CD4-positive, alpha-beta T cell treated with Interleukin-17A for 4 hours (primary cell): ENCODE results near the gene SLC16A13.
"Not testable (repeated sequence)": the region's sequence is repeated elsewhere in the genome, so short reads cannot be mapped to it uniquely, and the experiment has no call there.

Experiments
- DNase-seq: peaks from one replicate; pipeline ENCODE4 v3.0.0-alpha.2; 2020; ENCODE audit warnings: mixed read lengths

SLC16A13 gene

DNA sequence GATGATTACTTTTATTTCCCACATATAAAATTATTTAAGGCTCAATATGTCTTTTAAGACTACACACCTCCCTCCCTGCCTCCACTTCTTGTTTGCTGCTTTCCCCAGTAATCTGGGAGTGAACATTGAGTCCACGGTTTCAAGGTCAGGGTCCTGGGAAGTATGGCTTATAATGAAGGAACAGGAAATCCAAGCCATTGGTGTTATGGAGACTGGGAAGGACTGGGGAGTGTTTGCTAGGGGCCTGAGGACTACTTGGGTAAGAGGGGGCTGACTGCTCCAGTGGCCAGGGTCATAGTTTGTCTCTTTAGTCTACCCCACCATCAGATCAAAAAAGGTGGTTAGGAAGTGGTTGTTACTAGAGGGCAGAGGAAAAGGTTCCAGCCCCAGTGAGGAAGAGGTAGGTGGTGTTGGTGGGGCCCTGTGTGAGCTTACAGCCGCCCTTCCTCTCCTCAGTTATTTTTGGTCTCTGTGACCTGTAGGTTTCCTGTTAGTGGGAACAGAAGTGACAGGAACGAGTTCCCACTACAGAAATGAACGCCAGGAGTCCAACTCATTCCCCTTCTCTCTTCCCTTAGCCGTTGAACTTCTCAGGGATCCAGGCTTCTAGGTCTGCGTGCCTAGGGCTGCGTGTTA lies 742 bp upstream of the SLC16A13 start:
- DNase-seq: peak; percentile 62

DNA sequence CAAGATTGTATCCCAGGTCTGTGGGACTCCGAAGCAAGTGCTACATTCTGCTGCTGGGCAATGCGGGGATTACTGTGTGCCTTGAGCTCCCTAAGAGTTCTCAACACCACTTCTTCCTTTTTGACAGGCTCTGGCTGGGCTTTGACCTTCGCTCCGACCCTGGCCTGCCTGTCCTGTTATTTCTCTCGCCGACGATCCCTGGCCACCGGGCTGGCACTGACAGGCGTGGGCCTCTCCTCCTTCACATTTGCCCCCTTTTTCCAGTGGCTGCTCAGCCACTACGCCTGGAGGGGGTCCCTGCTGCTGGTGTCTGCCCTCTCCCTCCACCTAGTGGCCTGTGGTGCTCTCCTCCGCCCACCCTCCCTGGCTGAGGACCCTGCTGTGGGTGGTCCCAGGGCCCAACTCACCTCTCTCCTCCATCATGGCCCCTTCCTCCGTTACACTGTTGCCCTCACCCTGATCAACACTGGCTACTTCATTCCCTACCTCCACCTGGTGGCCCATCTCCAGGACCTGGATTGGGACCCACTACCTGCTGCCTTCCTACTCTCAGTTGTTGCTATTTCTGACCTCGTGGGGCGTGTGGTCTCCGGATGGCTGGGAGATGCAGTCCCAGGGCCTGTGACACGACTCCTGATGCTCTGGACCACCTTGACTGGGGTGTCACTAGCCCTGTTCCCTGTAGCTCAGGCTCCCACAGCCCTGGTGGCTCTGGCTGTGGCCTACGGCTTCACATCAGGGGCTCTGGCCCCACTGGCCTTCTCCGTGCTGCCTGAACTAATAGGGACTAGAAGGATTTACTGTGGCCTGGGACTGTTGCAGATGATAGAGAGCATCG lies 2.4 kb downstream of the SLC16A13 start:
- DNase-seq: no peak

DNA sequence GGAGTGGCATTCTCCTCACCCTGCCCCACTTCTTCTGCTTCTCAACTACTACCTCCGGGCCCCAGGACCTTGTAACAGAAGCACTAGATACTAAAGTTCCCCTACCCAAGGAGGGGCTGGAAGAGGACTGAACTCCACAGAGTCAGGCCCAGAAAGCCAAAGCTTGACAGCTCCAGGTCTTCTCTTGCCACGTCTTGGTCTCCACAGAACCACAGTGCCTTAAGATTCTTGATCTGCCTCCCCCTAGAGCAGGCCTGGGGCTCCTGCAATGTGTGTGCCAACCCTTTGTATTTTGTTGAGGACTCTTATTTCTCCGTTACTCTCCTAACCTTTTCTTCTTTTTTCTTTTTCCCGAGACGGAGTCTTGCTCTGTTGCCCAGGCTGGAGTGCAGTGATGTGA lies 4.0 kb downstream of the SLC16A13 start:
- DNase-seq: no peak

DNA sequence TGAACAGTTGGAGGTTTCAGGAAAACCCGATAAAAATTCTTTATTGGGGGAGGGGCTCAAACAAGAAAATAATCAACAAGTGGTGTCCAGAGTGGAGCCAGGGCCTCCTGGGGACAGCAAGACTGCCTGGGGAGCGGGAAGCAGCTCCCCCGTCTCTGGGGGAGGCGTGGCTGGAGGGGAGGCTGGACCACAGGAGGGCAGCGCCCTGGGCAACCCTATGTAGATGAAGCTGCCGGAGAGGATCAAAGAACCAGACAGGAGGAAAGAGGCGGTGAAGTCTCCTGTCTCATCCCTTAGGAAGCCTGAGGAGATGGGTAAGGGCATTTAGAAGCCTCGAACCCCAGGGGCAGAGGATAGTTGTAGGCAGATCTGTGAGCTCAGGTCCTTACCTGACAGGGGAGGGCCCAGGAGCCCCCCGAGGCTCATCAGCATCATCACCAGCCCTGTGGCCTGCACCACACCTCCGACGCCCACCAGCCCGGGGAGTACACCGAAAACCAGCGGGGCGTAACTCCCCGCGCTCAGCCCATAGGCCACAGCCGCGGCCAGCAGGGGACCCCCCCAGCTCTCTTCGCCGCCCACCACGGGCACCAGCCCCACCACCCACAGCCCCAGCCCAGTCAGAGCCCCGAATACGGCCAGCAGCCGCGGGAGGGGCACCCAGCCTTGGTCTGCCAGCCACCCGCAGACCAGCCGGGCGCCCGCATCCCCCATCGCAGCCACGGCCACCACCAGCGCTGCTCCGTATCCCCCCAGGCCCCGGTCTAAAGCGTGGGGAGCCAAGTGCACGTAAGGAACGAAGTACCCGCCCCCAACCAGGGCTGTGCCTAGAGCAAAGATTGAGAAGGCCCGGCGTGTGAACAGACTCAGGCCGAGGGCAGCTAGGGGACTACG lies 6.0 kb downstream of the SLC16A13 start:
- no peak for DNase-seq

DNA sequence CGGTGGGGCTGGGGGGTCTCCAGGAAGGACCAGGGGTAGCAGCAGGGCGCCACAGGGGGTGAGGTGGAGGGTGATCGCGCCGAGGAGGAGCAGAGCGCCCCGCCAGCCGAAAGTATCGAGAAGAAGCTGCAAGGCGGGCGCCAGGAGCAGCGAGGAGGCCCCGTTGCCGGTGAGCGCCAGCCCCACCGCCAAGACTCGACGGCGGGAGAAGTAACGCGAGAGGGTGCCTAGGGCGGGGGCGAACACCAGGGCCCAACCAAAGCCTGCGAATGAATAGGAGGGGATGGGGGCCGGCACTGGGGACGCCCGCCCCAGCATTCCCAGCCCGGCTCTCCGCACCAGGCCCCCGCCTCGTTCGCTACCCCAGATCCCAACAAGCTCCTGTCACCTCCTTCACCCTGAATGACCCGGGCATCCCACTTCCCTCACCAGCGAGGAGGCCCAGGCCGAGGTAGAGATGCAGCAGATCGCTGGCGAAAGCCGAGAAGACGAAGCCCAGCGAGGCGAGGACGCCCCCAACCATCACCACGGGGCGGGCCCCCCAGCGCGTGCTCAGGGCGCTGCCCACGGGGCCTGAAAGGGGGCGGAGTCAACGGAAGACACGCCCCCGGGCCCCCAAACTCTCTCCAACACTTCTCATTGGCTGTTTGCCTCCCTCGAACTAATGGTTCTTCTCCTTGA lies 6.8 kb downstream of the SLC16A13 start:
- DNase-seq: peak; percentile 57

DNA sequence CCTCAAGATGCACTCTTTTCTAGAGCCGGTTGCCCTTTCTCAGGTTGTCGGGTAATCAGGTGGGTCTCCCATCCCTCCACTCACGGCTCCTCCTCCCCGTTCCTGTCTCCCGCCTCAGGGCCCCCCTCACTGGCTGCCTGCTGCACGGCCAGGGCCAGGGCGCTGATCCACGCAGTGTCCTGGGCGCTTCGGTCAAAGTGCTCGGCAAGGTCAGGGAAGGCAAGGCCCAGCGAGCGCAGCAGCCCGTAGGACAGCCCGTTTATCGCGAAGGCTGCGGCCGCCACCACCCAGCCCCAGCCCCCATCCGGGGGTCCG lies 7.3 kb downstream of the SLC16A13 start:
- no peak for DNase-seq

DNA sequence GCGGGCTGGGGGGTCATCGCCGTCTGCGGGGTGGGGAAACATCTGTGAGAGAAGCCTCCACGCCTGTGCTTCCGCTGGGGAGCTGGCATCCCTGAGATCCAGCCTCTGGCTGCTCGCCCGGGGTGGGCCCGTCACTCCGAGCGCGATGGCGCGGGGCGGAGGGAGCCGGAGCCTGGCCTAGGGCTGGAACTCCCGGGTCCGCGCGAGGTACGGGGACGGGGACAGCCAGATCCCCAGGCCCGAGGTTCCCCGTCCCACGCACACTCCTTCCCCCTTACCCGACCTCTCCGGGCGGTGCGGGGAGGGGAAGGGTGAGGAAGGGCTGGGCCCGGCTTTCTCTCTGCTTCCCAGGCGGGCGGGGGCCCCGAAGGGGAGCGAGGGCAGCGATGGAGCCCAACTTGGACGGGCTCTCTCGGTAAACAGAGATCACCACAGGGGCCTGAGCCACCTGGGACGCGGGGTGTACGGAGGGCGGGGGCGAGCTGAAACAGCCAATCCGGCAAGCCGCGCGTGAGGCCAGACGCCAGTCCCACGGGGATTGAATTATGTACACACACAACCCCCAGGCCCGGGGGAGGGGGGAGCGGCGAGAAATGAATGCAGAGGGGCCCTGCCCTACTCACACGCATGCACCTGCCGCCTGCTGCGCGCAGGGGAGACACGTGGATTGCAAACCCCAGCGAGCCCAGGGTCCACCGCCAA lies 7.8 kb downstream of the SLC16A13 start, which contains the start of gene SLC16A11:
SLC16A11 (minus strand) TSS at position 596 of the 702 bp plus-strand sequence; CDS start at position 17, 579 bp downstream.
- DNase-seq: peak; percentile 50

DNA sequence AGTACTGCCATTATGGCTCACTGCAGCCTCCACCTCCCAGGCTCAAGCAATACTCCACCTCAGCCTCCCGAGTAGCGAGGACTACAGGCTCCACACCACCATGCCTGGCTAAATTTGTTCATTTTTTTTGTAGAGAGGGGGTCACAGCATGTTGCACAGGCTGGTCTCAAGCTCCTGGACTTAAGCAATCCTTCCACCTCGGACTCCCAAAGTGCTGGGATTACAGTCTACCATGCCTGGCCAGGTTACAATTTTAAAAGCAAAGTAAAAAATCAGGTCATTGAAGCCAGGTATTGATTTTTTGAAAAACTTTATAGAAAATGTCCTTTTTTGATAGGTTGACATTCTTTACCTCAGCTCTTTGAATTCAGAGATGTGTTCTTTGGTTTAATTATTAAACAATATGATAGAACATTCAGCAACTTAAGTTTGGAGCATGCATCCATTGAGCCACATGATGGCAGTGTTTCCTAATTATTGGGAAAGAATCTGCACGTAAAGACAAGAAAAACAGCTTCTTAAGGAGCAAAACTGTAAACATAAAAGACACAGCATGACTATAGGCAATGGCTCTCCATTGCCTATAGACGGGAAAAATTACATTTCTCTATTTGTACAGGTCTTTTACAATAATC lies 9.8 kb downstream of the SLC16A13 start:
- peak; percentile 58 for DNase-seq

DNA sequence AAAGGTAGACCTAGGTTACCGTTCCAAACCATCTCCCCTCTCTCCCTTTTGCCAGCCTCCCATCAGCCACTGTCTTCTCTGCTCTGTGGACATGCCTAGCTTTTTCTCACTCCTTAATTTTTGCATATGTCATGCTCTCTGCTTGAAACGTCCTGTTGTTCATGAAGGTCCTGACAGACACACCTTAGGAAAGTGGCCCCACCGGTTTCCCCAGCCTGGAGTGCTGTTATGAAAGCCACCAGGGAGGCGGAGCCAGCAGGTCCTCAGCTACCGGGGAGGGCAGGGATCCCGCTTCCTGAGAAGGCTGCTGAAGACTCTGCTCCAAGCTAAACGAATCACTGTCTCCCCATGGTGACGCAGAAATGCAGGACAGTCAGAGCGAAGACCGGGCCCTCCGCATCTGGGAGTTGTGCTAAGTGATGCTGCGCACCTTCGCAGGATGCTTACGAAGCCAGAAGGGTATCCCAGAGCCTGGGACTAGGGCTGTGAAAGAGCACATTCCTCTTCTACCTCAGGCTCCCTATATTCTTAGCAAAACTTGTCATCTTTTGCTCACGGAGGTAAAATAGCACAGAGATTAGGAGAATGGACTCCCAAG lies 10.4 kb downstream of the SLC16A13 start:
- DNase-seq: peak; percentile 68

DNA sequence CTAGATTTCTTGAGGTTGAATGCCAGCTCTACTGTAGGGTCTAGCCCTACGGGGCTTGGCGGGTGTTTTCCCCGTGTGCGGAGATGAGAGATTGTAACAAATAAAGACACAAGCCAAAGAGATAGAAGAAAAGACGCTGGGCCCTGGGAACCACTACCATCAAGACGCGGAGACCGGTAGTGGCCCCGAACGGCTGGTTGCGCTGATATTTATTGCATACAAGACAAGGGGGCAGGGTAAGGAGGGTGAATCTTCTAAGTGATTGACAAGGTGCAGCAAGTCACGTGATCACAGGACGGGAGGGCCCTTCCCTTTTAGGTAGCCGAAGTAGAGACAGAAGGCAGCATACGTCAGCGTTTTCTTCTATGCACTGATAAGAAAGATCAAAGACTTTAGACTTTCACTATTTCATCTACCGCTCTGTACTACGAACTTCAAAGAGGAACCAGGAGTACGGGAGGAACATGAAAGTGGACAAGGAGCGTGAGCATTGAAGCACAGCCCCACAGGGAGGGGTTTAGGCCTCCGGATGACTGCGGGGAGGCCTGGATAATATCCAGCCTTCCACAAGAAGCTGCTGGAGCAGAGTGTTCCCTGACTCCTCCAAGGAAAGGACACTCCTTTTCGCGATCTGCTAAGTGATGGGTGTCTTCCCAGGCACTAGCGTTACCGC lies 11.0 kb downstream of the SLC16A13 start:
- DNase-seq: peak; percentile 76

DNA sequence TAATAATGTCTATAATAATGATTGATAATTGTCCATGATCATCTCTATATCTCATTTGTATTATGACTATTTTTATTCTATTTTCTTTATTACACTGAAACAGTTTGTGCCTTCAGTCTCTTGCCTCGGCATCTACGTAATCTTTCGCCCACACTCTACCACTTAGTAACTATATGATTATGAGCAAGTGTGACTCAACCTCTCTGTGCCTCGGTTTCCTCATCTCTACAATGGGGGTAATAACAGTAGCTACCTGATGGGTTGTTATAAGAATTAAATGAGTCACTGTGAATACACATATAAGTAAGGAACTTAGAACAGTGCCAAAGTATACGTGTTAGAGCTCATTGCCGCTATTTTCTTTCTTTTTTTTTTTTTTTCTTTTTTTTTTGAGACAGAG lies 11.8 kb downstream of the SLC16A13 start:
- no peak for DNase-seq

DNA sequence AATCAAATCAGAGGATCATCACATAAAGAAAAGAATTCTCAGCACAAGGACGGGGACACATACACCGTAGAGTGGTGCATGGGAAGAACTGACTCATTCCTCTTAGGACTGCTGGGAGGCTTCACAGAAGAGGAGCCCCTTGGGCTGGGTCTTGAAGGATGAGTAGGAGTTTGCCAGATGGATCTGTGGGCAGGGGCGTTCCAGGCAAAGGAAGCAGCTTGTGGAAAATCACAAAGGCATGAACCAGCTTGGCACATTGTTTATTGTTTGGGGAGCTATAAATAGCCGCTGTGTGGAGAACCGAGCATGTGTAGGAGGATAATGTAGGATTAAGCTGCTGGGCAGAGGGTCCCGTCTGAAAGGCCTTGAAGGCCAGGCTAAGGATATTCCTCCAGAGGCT lies 13.2 kb downstream of the SLC16A13 start:
- no peak for DNase-seq

DNA sequence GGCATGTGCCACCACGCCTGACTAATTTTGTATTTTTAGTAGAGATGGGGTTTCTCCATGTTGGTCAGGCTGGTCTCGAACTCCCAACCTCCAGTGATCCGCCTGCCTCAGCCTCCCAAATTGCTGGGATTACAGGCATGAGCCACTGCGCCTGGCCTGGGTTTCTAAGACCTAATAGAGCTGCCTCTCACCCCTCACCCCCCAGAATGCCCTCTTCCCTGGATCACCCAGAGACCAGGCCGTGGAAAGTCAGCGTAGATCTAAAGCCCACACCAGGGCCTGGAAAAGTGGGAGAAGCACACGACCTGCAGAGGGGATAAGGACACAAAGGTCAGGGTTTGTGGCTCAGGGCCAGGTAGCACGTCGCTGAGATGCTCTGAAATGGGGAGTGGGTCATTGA lies 14.8 kb downstream of the SLC16A13 start:
- not testable (repeated sequence) for DNase-seq

DNA sequence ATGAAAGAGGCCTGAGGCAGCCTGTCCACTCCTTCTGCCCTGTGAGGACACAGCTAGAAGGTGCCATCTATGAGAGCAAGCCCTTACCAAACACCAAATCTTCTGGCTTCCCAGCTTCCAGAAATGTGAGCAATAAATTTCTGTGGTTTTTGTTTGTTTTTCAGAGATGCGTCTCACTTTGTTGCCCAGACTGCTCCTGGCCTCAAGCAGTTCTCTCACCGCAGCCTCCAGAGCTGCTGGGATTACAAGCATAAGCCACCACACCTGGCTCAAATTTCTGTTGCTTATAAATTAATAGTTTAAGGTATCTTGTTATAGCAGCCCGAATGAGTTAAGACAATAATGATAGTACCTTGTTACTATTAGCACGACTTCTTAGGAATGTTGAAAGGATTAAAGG lies 20.6 kb downstream of the SLC16A13 start:
- DNase-seq: no peak

DNA sequence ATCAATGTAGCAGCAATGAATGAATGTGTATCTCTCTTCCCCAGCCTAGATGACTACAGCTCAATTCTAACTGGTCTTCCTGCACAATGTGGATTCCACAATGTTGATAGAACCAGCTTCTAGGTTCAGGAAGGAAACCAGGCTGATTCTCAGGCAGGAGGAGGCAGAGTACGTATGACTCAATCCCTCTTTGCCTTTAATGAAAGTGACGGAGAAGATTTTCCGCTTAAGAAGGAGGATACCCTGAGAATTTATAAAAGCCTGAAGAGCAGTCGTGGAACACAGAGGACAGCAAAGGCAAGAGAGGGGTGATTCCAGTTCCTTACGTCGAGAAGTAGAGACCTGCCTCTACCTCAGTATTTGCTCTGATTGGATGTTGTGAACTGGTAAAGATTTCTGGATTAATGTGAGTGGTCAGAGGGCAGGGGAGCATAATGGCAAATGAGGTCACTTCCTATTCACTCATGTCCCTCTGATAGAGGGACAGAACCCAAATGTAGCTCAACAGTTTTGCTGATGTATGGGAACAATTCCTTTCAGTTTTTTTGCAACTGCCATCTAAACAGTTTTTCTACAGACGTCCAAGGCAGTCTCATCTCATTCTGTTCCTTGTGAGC lies 23.1 kb downstream of the SLC16A13 start:
- DNase-seq: no peak

DNA sequence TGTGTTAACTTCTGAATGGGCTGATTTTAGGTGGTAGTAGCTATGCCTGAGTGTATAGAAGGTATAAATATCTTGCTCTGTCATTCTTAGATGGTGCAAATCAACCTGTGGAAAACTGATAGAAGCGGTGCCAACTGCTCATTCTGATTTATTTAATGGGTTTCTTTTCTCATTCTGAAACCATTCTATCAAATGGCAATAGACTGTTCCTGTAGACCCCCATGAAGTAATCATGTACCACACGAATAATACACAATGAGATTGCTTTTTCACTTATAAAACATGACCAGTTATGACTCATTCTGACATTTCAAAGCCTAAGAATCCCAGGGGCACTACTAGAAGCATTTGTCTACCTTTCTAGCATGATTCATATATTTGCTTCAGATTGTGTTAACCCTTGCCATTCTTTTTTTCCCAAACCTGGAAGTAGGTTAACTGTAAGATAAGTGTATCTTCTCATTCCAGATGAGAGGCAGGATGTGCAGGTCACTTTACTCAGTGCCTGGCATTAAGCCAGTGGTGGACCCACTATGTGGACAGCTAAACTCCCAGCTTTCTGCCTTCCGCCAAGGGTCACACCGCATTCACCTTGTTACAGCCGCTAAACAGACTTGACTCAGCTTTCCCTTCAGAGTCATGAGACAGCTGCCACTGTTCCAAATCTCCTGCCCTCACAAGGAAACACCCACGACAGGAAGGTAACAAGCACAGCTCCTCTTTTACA lies 24.5 kb downstream of the SLC16A13 start:
- DNase-seq: peak; percentile 17

DNA sequence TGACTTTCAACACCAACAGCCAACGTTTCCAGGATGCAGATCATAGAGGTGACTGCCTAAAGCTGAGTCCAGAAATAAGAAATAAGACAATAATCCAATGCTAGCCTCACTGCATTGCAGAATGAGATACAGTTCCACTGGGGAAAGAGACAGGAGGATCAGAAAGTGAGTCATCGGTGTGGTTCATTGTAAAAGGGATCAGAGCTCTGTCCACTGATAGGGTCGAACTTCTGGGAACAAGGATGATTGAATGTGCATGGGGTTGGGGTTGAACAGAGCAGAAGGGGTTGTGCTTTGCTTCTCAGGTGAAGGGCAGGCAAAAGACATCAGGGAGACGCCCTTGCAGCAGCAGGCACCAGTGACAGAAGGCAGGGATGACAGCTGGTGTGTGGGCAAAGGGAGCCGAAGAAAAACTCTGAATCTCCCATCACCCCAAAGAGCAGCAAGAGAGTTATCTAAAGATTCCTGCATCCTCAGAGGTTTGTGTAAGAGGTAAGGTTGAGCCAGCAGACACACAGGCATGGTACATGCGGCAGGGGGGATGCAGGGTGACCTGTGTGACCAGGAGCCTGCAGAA lies 27.8 kb downstream of the SLC16A13 start:
- no peak for DNase-seq

DNA sequence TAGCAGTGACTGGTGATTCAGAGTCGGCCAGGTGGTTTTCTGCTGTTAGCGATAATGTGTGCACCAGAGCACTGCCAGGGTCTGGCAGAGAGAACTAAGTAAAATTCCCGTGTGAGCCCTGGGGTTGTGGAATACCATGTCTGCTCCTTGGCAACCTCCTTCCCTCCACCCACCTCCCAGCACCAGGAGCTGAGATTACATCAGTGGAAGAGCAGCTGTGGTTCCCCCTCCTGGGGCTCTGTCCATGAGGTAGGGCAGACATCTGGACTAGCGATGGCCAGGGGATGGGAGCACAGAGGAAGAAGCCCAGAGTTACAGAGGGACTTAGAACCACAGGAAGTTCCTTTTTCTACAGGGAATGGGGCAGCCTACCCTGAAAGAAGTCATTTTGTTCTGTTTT lies 28.4 kb downstream of the SLC16A13 start:
- DNase-seq: no peak

DNA sequence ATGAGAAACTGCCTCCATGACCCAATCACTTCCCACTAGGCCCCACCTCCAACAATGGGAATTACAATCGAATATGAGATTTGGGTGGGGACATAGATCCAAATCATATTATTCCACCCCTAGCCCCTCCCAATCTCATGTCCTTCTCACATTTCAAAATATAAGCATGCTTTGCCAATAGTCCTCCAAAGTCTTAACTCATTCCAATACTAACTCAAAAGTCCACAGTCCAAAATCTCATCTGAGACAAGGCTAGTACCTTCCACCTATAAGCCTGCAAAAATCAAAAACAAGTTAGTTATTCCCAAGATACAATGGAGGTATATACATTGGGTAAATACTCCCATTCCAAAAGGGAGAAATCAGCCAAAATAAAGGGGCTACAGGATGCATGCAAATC lies 31.4 kb downstream of the SLC16A13 start:
- no peak for DNase-seq
